GM12873 (cell line): Measurements from ENCODE around the gene RET.

Experiments
- TF ChIP-seq, protein P1 (sequence below): IDR thresholded peaks from 2 replicates; pipeline ENCODE4 v1.5.1; 2012; ENCODE audit warnings: low read depth, mild to moderate bottlenecking, moderate library complexity, low read length, control low read depth; ENCODE audit not compliant: insufficient read depth; ENCODE audit errors: missing control alignments

RET gene

DNA sequence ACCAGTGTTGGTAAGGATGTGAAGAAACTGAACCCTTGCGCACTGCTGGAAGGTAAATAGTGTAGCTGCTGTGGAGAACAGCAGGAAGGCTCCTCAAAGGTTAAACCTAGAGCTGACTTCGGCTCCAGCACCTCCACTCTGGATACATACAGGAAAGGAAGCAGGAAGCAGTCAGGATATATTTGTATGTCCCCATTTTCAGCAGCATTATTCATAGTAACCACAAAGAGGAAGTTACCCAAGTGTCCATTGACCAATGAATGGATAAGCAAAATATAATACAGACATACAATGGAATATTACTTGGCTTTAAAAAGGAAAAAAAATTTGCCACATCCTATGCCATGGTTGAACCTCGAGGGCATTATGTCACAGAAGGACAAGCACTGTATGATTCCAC is 15.0 kb downstream of the RET start:
- TF ChIP-seq, protein P1, sequence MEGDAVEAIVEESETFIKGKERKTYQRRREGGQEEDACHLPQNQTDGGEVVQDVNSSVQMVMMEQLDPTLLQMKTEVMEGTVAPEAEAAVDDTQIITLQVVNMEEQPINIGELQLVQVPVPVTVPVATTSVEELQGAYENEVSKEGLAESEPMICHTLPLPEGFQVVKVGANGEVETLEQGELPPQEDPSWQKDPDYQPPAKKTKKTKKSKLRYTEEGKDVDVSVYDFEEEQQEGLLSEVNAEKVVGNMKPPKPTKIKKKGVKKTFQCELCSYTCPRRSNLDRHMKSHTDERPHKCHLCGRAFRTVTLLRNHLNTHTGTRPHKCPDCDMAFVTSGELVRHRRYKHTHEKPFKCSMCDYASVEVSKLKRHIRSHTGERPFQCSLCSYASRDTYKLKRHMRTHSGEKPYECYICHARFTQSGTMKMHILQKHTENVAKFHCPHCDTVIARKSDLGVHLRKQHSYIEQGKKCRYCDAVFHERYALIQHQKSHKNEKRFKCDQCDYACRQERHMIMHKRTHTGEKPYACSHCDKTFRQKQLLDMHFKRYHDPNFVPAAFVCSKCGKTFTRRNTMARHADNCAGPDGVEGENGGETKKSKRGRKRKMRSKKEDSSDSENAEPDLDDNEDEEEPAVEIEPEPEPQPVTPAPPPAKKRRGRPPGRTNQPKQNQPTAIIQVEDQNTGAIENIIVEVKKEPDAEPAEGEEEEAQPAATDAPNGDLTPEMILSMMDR, result no peak

DNA sequence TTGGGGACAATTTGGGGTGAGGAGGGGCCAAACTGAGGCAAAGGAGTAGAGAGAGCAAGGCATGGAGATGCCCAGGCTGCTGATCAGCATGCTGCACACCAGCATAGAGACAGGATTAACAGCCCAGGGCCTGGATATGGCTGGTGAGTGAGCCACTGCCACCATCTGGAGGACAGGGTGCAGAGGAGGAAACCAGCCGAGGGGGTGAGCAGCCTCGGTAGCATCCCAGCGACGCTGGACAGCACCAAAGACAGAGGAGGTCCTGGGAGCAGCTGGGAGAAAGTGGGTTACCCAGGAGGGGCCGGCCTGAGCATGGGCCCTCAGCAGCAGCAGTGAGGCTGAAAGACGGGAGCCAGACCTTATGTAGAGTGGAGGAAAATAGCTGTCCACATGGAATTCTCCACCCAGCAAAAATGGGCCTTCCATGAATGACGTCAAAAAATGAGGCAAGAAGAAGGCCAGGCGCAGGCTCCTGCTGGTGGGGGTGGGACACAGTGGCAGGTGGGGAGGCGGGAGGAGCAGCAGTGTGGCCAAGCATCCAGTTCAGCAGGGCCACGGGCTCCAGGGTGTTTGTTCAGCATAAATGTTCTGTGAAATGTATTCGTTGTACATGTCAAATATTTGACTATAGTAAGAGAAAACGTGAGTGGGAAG is 16.7 kb downstream of the RET start:
- TF ChIP-seq, protein P1, result no peak

DNA sequence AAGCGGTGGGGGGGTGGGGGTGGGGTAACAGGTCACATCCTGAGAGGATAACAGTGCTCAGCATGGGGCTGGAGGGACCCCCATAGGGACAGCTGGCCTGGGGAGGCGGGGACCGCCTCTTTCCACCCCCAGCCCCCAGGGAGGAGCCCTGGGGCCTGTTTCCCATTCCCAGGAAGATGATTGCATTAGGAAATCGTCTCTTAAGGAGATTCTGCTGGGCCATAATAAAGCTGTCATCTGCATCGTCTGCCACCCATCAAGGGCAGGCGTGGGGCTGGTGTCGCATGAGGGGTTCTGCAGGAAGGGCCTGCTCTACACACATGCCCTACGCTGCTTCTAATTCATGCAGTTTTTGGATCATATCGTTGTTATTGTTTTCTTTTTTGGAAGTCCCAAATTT is 17.2 kb downstream of the RET start:
- TF ChIP-seq, protein P1, result no peak

DNA sequence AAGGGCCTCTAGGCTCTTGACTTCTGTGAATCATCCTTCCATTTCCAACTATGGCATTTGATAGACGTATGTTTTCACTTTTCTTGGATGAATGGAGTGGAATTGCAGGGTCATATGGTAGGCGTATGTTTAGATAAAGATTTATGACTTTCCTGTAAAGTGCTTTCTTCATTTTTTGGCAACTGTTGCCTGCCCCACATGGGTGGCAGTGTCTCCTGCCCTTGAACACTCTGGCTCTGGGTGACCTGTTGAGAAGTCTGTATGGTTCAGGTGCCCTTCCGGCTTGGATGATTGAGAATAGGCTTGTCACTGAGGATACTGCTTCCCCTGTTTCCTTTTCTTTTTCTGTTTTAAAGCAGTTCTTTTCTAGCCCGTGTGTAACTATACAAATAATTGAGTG is 23.1 kb downstream of the RET start:
- TF ChIP-seq, protein P1, result no peak

DNA sequence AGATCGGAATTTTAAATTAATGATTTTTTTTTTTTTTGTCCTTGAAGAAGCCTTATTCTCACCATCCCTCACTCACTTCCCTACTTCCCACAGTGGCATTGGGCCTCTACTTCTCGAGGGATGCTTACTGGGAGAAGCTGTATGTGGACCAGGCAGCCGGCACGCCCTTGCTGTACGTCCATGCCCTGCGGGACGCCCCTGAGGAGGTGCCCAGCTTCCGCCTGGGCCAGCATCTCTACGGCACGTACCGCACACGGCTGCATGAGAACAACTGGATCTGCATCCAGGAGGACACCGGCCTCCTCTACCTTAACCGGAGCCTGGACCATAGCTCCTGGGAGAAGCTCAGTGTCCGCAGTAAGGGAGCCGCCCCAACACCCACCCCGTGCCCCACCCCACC is 23.5 kb downstream of the RET start:
- TF ChIP-seq, protein P1, result no peak

DNA sequence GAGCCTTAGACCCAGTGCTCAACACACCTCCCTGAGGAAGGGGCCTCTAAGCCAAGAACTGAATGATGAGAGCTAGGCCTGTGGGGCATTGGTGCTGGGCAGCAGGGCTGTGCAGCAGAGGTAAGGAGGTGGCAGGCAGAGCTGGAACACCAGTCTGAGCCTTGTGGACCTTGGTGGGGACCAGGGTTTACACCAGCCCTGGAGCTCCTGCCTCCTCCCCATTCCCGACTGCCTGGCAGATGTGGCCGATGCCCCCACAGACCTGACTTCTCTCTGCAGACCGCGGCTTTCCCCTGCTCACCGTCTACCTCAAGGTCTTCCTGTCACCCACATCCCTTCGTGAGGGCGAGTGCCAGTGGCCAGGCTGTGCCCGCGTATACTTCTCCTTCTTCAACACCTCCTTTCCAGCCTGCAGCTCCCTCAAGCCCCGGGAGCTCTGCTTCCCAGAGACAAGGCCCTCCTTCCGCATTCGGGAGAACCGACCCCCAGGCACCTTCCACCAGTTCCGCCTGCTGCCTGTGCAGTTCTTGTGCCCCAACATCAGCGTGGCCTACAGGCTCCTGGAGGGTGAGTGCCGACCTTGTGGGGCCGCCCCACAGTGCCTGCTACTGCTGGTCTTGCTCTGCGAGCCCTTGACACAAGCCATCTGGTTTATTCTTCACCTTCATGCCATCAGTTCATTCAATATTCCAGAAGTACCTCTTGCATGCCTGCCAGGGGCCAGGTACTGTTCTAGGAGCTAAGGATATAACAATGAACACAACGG is 25.4 kb downstream of the RET start:
- TF ChIP-seq, protein P1, result no peak

DNA sequence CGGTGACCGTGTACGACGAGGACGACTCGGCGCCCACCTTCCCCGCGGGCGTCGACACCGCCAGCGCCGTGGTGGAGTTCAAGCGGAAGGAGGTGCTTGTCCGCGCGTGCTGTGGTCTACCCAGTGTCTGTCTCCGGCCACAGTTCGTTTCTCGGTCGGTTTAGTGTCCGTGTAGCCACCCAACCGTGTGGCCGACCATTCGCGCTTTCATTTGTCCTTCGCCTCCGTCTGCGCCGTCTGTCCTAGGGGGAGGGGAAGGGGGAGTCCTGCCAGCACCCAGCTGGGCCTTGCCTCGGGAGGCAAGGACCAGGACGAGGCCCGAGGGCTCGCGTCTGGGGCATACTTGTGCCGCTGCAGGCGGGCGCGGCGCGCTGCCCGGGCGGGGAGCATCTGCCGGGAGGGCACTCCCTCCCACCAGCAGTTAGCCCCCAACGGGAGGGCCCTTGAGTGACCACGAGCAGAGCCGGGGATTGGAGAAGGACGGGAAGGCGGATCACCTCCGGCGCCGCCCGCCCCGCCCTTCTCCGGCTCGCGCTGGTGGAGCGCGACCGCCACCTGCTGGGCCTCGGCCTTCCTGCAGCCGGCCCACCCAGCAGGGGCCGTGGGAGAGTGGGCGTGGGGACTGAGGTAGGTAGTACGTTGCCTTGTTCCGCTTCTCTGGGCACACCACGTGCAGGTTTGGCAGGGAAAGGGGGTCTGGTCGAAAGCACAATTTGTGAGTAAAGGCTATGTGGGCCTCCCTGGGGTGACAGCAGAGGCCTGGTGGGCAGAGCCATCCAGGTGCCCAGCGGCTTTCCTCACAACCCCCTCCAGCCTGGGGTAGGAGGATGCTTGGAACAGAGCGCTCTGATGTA is 28.5 kb downstream of the RET start:
- TF ChIP-seq, protein P1, result peak; percentile 97
